GM12864 (cell line): Measurements from ENCODE around the gene KRT72.

Source experiments
- DNase-seq: peaks from one replicate; pipeline ENCODE4 v3.0.0-alpha.2; 2011; ENCODE audit warnings: low read depth
- H3K4me3 ChIP-seq: 2 replicates; pipeline ENCODE4 v1.5.1; 2011; ENCODE audit warnings: mild to moderate bottlenecking, low read depth, low read length, control low read depth
- CTCF ChIP-seq: IDR thresholded peaks from 2 replicates; pipeline ENCODE4 v1.5.1; 2011; ENCODE audit warnings: low read depth, mild to moderate bottlenecking, moderate library complexity, low read length, control low read depth, inconsistent platforms; ENCODE audit errors: missing control alignments

KRT72 gene

GRCh38 chr12:52581066-52581465 lies 20.2 kb downstream of the KRT72 start:
- no peak overlapping the region for H3K4me3 ChIP-seq
- DNase-seq: no peak
- TF ChIP-seq CTCF: no peak

DNA sequence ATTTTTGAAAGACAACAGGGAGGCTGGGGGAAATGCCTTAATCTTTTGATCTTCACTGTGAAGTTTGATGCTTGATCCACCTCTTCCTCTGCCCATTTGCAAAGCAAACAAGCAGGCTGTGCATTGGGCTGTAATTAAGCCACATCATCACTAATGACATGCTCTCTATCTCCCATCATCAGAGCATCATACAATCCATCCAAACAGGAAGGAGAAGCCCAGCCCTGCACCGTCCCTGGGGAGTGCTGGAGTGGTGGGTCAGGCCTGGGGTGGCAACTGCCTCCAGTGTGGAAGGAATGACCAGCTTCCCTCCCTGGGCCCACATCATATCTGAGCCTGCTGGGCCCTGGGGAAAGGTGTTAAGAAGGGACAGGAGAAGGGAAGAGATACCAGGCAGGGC lies 20.8 kb downstream of the KRT72 start:
- no peak for DNase-seq
- TF ChIP-seq CTCF: no peak
- H3K4me3 ChIP-seq: no peak overlapping the region

DNA sequence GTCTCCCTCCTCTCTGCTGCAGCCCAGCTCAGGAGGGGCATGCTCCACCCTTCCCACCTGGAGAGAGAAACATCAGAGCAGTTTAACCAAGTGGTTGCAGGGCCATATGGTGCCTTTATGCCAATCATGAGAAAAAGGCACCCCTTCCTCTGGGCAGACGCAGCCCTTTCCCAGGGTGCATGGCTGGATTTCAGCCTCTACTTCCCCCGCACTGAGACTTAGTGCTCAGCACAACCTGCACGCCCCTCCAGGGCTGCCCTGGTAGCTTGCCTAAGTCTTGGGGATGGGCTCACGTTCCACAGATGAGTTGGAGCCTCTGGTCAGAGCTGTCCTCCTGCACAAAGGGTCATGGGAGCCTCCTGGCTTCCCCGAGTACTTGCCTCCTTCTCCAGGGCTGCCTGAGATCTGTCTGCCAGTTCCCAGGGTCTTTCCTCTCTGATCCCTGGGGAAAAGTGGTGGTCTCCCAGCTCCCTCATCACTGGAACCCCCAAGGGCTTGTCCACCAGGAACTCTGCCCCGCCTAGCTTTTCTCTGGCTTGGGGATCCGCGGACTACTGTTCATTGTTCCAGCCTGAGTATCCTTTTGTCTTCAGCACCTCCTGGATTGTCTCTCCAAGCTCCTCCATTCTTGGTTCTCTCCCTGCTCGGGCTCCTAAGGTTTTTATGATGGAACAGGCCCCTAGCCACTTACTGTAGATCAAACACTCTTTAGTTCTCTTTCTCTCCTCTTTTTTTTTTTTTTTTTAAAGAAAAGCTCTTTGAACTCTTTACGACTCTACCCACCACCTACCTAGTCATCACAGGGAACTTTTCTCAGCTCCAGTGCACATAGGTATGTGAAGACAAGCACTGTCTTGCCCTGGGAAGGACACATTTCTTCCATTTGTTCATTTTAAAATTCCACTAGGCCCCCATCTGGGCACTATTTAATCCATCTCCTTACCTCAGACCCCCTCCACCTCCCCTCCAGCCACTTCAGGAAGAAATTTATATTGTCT lies 21.5 kb downstream of the KRT72 start:
- no peak for DNase-seq
- TF ChIP-seq CTCF: no peak
- H3K4me3 ChIP-seq: no peak overlapping the region

- no peak for DNase-seq
- H3K4me3 ChIP-seq: no peak overlapping the region
- no peak for TF ChIP-seq CTCF
Measured at GRCh38 chr12:52578469-52578868, 22.8 kb downstream of the KRT72 start.

DNA sequence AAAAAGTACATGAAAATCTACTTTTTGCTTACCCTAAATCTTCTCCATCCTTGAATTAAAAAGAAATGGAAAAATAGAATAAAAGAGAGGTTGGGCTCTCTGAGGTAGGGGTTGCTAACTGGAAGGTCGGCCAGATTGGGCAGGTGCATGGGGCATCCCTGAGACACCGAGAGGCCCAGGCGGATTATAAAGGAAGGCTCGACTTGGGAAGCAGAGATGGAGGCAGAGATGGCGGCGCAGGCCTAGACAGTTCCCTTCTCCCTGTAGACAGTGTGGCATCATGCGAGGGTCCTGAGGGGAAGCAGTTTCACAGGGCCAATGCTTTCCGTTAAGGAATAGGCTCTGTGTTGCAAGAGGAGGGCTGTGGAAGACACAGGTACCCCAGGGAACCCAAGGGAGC lies 23.9 kb downstream of the KRT72 start:
- DNase-seq: no peak
- no peak overlapping the region for H3K4me3 ChIP-seq
- TF ChIP-seq CTCF: no peak

GRCh38 chr12:52575948-52576347 lies 25.3 kb downstream of the KRT72 start:
- no peak for DNase-seq
- TF ChIP-seq CTCF: no peak
- H3K4me3 ChIP-seq: no peak overlapping the region

- no peak overlapping the region for H3K4me3 ChIP-seq
- no peak for TF ChIP-seq CTCF
- no peak for DNase-seq
Measured at GRCh38 chr12:52575256-52575655, 26.0 kb downstream of the KRT72 start.
